Muscle of arm (tissue), 12 donors: Measurements from ENCODE around the gene ZDHHC16. TPM values are rescaled to one million over a fixed set of nuclear protein-coding genes. Genes with fewer than 3 reads are reported as not detected.
"Not testable (repeated sequence)": the region's sequence is repeated elsewhere in the genome, so short reads cannot be mapped to it uniquely, and the experiment has no call there.

Source experiments
- DNase-seq: peaks from one replicate; pipeline ENCODE4 v3.0.0-alpha.2; 2013
- polyA plus RNA-seq, 12 donors: library from polyadenylated mRNA; unstranded; fragments of 120-200 nt; gene quantifications; one replicate each; pipeline ENCODE4 v1.2.1, GENCODE V29; 2013; ENCODE audit not compliant: insufficient read length in 12 of 12

Gene ZDHHC16
- polyA plus RNA-seq, 12 donors: 23.8 to 39.9 (median 30.6) TPM; not detected in 1

DNA sequence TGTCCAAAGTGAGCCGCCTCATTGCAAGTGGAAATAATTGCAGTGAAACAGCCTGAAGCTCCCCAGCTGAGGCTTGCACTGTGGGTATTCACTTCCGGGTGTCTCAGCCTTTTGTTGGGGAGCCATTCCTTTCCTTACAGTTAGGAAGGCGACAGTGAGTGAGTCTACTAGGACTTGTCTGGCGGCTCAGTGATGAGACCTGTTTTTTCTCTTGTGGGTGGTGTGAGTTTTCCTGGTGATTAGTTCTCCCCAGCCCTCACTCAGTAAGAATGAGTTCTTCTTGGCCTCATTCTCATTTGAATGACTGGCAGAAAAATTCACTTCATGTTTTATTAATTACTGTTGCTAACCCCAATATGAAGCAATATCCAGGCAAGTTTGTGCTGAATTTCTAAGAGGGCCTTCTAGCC is 17.4 kb upstream of the ZDHHC16 start:
- DNase-seq: no peak

DNA sequence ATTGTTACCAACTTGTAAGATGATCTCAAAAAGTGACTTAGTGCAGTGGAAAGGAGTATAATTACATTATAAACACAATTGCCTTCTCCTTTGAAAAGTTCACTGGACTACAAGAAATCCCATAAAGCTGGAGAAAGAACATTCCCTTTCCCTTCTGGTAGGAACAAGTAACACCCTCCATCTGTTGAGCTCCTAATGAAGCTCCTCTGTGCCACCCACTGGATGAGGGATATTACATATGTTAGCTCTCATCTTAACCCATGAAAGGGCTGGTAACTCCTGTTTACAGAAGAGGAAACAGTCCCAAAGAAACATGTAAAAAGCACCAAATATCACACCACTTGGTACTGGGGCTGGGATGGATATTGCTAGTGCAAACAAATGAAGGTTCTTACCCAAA is 11.9 kb upstream of the ZDHHC16 start:
- DNase-seq: no peak

DNA sequence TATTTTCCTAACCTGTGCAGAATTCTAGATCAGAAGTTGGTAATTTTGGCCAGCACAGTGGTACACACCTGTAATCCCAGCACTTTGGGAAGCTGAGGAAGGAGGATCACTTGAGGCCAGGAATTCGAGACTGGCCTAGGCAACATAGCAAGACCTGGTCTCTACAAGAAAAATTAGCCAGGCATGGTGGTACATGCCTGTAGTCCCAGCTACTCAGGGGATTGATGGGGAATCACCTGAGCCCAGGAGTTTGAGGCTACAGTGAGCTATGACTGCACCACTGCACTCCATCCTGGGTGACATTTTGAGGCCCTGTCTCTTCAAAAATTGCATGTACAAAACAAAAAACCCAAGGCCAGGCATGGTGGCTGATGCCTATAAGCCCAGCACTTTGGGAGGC is 11.4 kb upstream of the ZDHHC16 start:
- no peak for DNase-seq

DNA sequence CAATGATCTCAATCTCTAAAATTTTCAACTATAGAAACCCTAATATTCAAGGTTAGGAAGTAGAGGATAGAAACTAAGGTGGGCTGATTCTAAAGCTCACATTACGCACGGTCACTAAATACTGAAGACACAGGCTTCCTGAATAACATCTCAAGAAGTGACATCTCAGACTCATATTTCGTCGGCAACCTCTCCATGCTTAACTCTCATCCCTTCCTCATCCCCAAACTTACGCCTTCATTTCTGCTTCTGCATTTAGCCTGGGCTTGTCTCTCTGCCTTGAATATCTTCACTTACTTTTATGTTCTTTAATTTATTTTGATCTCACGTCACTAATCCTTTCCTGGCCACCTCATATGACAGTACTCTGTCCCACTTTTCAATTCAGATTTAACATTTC is 10.8 kb upstream of the ZDHHC16 start:
- DNase-seq: no peak

DNA sequence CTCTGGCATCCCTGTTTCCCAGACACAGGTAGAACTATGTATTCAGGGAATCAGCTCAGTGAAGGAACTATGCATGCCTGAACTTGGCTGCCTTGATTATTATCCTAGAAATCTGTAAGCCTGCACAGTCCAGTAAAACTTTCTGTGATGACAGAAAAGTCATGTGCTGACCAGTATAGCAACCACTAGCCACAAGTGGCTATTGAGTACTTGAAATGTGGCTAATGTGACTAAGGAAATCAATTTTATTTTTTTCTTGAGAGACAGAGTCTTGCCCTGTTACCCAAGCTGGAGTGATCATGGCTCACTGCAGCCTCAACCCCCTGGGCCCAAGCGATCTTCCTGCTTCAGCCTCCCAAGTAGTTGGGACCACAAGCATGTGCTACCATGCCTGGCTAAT is 3.7 kb upstream of the ZDHHC16 start:
- no peak for DNase-seq

DNA sequence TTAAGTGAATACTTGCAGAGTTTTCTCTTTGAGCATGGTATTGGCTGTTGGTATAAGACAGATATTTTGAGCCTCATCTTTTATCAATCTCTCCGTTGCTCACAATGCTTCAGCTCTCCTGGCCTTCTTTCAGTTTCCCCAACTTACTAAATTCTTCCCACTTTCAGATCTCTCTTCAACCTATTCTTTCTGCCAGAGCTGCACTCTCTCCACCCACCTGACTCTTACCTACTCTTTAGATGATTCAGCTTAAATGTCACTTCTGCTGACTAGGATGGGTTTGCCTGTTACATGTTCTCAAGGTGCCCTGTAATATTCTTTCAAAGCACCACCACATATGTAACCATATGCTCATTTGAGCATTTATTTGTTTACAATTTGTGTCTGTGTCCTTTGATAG is 1.8 kb upstream of the ZDHHC16 start:
- no peak for DNase-seq

DNA sequence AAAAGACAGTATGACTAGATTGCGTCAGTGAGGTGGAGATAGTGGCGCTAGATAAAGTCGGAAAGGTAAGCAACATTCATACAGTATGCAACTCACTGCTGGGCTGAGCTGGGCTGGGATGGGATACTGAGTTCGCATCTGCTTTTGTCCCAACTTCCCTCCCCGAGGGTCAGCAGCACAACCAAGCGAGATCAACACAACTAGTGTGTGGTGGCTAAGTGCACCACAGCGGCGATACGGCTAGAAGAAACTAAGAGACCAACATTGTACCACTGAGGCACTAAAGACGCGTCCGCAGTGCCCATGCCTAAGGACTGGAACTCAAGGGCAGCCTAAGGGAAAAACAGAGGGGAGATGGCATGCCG is 636 bp upstream of the ZDHHC16 start:
- no peak for DNase-seq

DNA sequence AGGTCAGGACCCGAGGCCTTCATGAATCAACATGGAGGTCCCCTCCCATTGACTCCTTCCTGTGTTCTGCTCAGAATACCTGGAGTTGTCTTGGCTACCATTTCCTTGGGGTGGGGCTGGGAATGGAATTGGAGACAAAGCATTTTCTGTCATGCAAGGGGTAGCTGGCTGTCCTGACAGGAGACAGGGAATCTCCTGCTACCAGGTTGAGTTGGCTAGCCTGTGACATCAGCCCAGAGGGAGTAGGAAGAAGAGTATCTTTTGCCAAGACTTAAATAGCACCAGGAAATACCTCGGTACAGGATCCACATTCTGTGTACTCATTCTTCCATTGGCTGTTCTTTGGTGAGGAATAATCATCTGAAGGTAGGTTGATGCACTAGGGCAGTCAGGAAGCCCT is 4.9 kb downstream of the ZDHHC16 start:
- DNase-seq: no peak

DNA sequence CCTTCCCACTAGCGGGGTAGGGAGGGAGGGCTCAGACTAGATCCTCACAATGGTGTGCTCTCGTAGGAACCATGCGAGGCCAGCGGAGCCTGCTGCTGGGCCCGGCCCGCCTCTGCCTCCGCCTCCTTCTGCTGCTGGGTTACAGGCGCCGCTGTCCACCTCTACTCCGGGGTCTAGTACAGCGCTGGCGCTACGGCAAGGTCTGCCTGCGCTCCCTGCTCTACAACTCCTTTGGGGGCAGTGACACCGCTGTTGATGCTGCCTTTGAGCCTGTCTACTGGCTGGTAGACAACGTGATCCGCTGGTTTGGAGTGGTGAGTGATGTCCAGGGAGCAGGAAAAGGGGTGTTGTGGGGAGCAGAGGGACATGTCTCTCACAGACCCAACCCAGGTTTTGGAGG is 5.6 kb downstream of the ZDHHC16 start:
- no peak for DNase-seq

DNA sequence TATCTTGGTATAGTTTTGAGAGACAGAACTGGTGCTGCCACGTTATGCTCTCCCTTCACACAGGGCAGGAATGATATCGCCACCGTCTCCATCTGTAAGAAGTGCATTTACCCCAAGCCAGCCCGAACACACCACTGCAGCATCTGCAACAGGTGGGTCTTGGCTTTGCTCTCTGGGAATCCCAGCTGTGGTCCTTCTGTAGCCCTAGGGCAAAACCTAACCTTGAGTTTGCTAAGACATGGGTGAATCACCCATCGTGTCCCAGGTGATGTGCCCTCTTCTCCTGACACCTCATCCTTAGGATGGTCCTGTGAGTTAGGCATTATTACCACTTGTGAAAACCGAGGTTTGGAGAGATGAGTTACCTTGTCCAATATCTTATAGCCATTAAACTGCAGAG is 6.4 kb downstream of the ZDHHC16 start:
- no peak for DNase-seq

DNA sequence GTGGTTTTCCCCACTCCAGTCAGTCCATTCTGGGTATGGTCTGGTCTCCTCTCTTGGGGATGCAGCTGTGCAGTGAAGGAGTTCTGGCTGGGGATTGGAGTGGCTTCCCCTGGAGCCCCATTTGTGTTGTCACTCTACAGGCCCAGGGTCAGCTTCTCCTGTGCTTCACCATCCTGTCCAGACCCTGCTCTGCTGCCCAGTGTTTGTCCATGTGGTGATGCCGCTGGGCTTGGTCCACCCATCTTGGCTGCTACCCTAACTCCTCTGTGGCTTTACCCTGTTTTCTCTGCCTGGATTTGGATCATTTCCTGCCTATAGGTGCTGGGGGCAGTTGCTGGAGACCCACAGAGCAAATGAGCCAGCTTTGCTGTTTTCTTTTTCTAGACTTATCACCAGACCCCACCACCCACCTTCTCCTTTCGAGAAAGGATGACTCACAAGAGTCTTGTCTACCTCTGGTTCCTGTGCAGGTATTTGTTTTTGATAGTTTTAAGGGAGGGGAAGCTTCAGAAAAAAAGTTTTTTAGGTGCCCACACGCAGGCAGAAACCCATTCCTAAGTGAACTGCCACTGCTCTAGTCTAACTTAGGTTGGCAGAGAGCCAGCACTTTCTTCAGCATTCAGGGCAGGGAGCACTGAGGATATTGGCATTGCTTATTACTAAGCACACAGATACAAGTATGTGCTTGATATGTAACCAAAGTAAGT is 8.5 kb downstream of the ZDHHC16 start:
- no peak for DNase-seq

DNA sequence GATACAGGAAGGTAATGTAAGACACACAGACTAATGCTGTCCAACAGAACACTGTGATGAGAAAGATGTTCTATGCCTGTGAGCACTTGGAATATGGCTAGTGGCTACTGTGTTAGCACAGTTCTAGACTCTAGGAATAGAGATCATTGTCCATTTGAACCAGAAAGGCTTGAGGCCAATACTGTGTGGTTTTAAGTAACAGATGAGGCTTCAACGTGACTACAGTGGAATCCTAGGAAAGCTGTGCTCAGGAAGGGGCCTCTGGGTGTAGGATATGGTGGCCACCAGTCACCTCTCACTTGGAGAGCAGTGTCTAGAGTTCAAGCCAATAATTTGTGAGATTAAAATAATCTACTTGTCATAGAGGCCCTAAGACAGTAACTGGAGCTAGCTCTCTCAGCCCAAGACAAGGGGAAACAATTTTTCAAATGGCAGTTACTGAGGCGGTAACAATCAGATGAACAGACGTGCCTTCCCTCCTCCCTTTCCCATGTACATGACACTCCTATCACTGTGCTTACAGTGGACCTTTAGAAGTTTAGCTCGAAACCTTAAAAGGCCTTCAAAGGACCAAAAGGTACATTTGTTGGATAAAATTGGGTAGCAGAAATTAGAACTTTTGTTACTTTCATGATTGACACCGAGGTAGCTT is 10.2 kb downstream of the ZDHHC16 start:
- DNase-seq: no peak

DNA sequence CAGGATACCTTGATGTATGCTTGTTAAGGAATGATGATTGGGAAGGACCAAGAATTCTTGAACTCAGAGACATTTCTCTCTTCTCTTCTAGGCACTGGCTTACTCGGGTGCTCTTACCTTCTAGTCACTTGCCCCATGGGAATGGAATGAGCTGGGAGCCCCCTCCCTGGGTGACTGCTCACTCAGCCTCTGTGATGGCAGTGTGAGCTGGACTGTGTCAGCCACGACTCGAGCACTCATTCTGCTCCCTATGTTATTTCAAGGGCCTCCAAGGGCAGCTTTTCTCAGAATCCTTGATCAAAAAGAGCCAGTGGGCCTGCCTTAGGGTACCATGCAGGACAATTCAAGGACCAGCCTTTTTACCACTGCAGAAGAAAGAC is 10.7 kb downstream of the ZDHHC16 start:
- no peak for DNase-seq

DNA sequence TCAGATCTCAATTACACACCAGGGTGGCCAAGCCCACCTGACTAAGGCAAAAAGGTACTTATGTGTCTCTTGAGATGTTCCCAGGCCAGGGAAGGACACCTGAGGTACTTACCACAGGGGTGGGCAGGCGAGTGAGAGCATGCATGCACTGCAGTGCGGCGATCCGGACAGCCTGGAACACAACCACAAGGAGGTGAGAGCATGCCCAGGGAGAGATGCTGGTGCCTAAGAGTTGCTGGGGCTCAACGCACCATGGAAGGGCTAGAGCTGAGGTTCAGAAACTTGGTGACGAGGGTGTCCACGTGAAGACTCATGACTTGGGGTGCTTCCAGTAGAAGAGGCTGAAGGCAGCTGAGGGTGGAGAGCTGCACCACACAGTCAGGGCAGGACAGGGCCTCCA is 13.1 kb downstream of the ZDHHC16 start:
- DNase-seq: no peak

DNA sequence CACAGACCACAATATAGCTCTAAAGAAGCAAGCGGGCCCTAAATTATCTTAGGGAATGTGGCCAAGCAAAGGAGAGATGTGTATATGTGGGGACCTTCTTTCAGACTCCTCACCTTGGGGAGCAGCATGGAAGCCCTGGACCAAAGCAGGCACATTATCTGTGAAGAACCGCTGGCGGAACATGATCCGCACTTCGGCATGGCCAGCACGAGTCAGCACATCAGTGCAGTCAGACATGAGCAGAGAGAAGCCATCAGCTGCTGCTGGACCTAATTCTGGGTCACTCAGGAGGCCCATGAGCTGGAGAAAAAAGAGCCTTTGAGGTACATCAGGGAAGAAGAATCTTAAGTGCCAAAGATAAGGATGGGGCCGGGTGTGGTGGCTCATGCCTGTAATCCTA is 14.0 kb downstream of the ZDHHC16 start:
- DNase-seq: no peak

DNA sequence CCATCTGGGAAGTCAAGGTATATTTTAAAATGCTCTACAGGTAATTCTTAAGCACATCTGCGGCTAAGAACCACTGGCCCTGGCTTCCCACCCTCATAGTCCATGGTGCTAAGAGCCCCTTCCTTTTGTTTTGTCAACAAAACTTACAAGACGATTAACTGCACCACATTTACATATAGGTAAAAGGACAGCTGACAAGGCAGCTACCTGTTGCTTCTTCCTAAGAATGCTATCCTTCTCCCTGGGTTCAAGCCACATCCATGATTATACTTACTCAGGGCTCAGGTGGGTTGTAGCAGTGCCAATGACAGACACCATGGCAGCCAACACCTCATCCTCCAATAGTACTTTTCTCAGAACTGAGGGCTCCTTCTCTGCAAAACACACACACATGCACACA is 16.3 kb downstream of the ZDHHC16 start:
- no peak for DNase-seq

DNA sequence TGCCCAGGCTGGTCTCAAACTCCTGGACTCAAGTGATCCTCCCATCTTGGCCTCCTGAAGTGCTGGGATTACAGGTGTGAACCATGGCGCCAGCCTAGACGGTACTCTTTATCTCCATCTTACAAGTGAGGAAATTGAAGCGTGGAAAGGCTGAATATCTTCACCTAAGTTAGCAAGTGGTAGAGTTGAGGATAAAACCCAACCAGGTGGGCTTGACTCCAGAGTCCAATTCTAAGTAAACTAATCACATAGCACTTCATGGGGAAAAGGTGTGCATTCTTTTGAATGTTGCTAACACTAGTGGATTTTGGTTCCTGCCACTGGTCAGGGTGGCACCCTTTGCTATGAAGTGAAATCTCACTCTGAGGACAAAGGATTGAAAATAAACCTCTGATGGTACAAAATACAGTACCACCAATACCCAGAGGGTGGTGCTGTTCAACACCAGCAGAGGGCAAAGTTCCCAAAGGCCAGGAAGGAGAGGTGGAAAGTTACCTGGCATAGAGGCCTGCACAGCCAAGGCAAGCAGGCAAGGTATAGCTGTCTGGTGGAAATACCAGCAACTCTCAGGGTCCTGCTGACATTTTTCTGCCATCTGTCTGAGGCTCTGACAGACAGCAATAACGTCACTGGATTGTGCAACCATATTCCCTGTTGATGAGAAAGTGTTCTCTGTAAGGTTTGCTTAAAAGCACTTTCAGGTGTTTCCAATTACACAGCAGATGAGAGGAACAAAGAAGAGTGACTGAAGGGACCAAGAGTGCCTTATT is 17.6 kb downstream of the ZDHHC16 start:
- peak; percentile 38 for DNase-seq

DNA sequence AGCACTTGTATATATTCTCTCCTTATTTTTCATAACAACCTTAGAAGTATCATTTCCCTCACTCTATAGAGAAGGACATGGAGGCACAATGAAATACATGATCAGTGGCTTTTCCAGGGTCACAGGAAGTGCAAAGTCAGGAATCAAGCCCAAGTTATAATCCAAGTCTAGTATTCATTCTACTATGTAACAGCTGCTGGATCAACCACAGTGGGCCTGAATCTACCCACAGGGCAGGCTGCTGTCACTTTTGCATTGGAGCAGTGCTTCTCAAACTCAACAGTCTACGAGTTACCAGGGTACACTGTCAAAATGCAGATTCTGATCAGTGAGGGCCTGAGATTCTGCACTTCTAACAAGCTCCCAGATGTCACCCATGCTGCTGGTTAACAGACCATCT is 18.3 kb downstream of the ZDHHC16 start:
- no peak for DNase-seq

DNA sequence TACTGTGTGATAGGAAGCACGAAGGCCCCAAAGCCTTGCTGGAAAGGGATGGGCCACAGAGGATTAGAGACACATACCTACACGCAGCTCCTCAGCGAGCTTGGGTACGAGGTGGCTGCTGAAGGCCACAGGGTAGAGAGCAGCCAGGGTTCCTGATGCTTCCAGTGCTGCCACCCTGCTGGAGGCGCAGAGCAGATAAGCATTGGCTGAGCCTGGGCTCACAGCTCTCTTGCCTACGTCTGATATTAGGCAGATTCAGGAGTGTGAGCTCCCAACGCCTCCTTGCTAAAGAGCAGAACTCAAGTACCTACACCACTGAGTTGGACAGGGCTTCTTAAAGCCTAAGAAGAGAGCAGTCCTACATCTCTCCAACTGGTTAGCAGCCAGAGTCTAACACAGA is 20.0 kb downstream of the ZDHHC16 start:
- DNase-seq: no peak

DNA sequence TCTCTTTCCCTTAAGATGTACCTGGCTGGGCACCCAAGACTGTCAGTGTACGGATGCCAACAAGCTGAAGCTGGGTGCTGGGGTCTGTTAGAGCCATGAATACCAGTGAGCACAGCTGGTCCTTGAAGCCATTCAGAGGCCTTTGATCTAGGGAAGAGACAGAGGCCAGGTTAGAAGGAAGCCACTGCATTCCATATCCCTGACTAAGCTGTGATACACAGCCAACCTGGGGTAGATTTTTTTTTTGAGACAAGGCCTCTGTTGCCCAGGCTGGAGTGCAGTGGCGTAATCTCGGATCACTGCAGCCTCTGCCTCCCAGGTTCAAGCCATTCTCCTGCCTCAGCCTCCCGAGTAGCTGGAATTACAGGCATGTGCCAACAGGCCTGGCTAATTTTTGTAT is 20.8 kb downstream of the ZDHHC16 start:
- no peak for DNase-seq

DNA sequence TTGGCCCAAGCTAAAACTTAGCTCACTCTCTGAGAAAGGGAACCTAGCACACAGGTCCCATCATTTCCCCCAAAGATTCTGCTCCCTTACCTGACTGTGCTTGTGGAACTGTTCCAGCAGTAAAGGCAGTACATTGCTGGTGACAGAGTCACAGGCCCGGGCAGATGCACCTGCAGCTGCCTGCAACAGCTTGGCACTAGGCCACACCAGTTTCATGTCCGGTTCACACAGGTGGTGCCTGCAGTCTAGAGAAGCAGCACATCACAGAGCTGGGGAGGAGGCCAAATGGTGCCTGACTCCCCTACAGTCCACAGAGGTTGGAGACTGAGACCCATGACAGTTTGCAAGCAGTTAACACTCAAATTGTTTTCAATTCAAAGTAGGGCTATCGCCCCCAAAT is 22.2 kb downstream of the ZDHHC16 start:
- no peak for DNase-seq

DNA sequence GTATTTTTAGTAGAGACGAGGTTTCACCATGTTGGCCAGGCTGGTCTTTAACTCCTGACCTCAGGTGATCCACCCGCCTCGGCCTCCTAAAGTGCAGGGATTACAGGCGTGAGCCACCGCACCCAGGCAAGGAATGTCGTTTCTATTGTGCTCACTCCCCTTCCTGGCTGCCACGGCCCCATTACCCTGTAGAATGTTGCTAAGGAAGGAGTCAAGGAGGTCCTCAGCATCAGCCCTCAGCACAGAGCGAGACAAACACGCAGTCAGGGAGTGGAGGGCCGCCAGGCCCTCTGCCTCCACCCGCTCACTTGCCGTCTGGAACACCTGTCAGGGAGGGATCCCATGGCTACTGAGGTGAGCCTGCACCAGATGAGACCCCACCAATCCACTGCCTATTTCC is 22.8 kb downstream of the ZDHHC16 start:
- DNase-seq: not testable (repeated sequence)

DNA sequence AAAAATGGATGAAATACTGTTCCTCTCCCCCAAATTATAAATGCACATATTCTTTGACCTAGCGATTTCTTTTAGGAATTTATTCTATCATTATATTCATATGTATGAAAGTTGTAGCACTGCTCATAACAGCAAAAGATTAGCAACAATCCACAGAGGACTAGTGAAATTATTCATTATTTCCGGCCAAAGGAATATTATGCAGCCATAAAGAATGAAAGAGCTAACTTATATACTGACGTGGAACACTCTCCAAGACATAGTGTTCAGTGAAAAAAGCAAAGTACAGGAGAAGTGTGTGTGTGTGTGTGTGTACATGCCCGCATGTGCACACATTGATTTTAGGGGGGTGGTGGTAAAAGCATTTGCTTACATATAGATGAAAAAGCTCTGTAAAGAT is 28.9 kb downstream of the ZDHHC16 start:
- DNase-seq: no peak
